Stomach (tissue), 4 donors: ENCODE results near the gene WDR7.

ENCODE experiments used
- EP300 ChIP-seq: sonication (generic); formaldehyde crosslinking; IDR thresholded peaks from one replicate; pipeline ENCODE4 v1.6.1; 2017; ENCODE audit warnings: antibody characterized with exemption
- POLR2A ChIP-seq, 4 donors: fragments of 450-650 bp; IDR thresholded peaks; one replicate each; pipeline ENCODE4 v1.6.1; 2016; ENCODE audit warnings: antibody characterized with exemption in 4 of 4, control low read depth in 2 of 4, mild to moderate bottlenecking in 1 of 4, moderate library complexity in 1 of 4
- POLR2AphosphoS5 ChIP-seq, 3 donors: sonication (generic); formaldehyde crosslinking; IDR thresholded peaks; one replicate each; pipeline ENCODE4 v1.6.1; 2016; ENCODE audit warnings: antibody characterized with exemption in 3 of 3
- TF ChIP-seq, protein P1 (sequence below), 7 experiments: fragments of 450-650 bp in 4 of 7; fragments of 200-600 bp in 3 of 7; sonication (generic) in 3 of 7; IDR thresholded peaks; one replicate each; pipeline ENCODE4 v1.5.1; 2016 to 2019; ENCODE audit warnings: antibody characterized with exemption in 7 of 7, control low read depth in 2 of 7, mild to moderate bottlenecking in 1 of 7

DNA sequence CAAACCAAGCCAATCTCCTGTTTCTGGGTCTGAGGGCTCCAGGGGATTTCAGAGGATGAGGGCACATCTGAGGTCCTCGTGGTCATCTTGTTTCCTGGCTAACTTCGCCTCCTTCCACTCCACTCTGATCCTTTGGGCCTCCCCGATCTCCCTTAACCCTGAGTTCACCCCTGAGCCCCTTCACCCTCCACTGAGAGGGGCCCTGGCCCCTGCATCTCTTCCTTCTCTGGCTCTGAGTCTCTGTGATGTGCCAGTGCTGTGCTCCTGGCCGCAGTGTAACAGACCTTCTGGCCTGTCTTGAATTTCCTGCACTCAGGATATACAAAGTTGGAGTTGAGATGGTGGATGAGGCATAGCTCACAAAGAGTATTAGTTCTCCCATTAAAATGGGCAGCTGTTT, 411.0 kb downstream of the WDR7 start:
- TF ChIP-seq, protein P1, sequence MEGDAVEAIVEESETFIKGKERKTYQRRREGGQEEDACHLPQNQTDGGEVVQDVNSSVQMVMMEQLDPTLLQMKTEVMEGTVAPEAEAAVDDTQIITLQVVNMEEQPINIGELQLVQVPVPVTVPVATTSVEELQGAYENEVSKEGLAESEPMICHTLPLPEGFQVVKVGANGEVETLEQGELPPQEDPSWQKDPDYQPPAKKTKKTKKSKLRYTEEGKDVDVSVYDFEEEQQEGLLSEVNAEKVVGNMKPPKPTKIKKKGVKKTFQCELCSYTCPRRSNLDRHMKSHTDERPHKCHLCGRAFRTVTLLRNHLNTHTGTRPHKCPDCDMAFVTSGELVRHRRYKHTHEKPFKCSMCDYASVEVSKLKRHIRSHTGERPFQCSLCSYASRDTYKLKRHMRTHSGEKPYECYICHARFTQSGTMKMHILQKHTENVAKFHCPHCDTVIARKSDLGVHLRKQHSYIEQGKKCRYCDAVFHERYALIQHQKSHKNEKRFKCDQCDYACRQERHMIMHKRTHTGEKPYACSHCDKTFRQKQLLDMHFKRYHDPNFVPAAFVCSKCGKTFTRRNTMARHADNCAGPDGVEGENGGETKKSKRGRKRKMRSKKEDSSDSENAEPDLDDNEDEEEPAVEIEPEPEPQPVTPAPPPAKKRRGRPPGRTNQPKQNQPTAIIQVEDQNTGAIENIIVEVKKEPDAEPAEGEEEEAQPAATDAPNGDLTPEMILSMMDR (IDR thresholded peaks at IDR 0.05): no peak
- TF ChIP-seq EP300 (no peak), POLR2A (IDR thresholded peaks at IDR 0.05) (no peak), POLR2AphosphoS5 (IDR thresholded peaks at IDR 0.05) (no peak)
